ENCODE results near the gene DIP2C.

The DIP2C gene

GRCh38 chr10:298033-298432 lies 391.4 kb downstream of the DIP2C start:
- no peak for DNase-seq
- ATAC-seq: no peak

GRCh38 chr10:297567-297966 lies 391.9 kb downstream of the DIP2C start:
- ATAC-seq (no peak), DNase-seq (no peak)

GRCh38 chr10:293636-294035 lies 395.8 kb downstream of the DIP2C start:
- no peak for DNase-seq

GRCh38 chr10:290026-290725 lies 399.3 kb downstream of the DIP2C start:
- ATAC-seq: no peak
- DNase-seq: no peak

More at GRCh38 chr10:293636-294035, 395.8 kb downstream of the DIP2C start:
- no peak for ATAC-seq

- ATAC-seq: no peak
Observed at GRCh38 chr10:289581-289980, 399.9 kb downstream of the DIP2C start.

GRCh38 chr10:288316-289200 lies 400.9 kb downstream of the DIP2C start:
- DNase-seq (no peak), ATAC-seq (no peak)

More at GRCh38 chr10:289581-289980, 399.9 kb downstream of the DIP2C start:
- no peak for DNase-seq

GRCh38 chr10:287814-288213 lies 401.7 kb downstream of the DIP2C start:
- DNase-seq: no peak
- ATAC-seq: no peak

GRCh38 chr10:287026-287709 lies 402.3 kb downstream of the DIP2C start:
- ATAC-seq: no peak
- no peak for DNase-seq

GRCh38 chr10:285216-285615 lies 404.3 kb downstream of the DIP2C start:
- DNase-seq (no peak), ATAC-seq (no peak)

GRCh38 chr10:283916-284356 lies 405.5 kb downstream of the DIP2C start:
- ATAC-seq (peak; percentile 82), DNase-seq (peak; percentile 27)

- no peak for DNase-seq
- no peak for ATAC-seq
Observed at GRCh38 chr10:283140-283479, 406.4 kb downstream of the DIP2C start.

- no peak for ATAC-seq
- DNase-seq: no peak
Observed at GRCh38 chr10:282294-283139, 407.0 kb downstream of the DIP2C start.

GRCh38 chr10:279655-280054 lies 409.8 kb downstream of the DIP2C start:
- DNase-seq: no peak
- ATAC-seq: no peak

GRCh38 chr10:279232-279631 lies 410.2 kb downstream of the DIP2C start:
- ATAC-seq: no peak

GRCh38 chr10:278707-279106 lies 410.8 kb downstream of the DIP2C start:
- no peak for ATAC-seq

More at GRCh38 chr10:279232-279631, 410.2 kb downstream of the DIP2C start:
- no peak for DNase-seq

GRCh38 chr10:277963-278362 lies 411.5 kb downstream of the DIP2C start:
- ATAC-seq (no peak), DNase-seq (no peak)

More at GRCh38 chr10:278707-279106, 410.8 kb downstream of the DIP2C start:
- DNase-seq: no peak

- ATAC-seq: no peak
- no peak for DNase-seq
Observed at GRCh38 chr10:275680-276079, 413.8 kb downstream of the DIP2C start.

- DNase-seq (no peak), ATAC-seq (no peak)
Observed at GRCh38 chr10:274866-275265, 414.6 kb downstream of the DIP2C start.

- no peak for ATAC-seq
Observed at GRCh38 chr10:273088-273487, 416.4 kb downstream of the DIP2C start.

GRCh38 chr10:271722-272121 lies 417.7 kb downstream of the DIP2C start:
- ATAC-seq (no peak), DNase-seq (no peak)

More at GRCh38 chr10:273088-273487, 416.4 kb downstream of the DIP2C start:
- DNase-seq: no peak

- ATAC-seq: no peak
- DNase-seq: no peak
Observed at GRCh38 chr10:271201-271600, 418.3 kb downstream of the DIP2C start.

Data from stimulated activated naive CD8-positive, alpha-beta T cell treated with anti-CD3 and anti-CD28 coated beads, Interleukin-15, Interleukin-2, amounts not matched to agents 100 U/mL and 50 U/mL, for 24 hours (primary cell).